ENCODE measurements around the gene ANKRD50.

- TF ChIP-seq, protein P1, sequence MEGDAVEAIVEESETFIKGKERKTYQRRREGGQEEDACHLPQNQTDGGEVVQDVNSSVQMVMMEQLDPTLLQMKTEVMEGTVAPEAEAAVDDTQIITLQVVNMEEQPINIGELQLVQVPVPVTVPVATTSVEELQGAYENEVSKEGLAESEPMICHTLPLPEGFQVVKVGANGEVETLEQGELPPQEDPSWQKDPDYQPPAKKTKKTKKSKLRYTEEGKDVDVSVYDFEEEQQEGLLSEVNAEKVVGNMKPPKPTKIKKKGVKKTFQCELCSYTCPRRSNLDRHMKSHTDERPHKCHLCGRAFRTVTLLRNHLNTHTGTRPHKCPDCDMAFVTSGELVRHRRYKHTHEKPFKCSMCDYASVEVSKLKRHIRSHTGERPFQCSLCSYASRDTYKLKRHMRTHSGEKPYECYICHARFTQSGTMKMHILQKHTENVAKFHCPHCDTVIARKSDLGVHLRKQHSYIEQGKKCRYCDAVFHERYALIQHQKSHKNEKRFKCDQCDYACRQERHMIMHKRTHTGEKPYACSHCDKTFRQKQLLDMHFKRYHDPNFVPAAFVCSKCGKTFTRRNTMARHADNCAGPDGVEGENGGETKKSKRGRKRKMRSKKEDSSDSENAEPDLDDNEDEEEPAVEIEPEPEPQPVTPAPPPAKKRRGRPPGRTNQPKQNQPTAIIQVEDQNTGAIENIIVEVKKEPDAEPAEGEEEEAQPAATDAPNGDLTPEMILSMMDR (IDR thresholded peaks at IDR 0.05; ENCODE audit: low read length): no peak
- no peak for TF ChIP-seq EZH2 (optimal IDR thresholded peaks at IDR 0.05; ENCODE audit: low read depth, low read length)
Observed at GRCh38 chr4:124633285-124633941, 79.1 kb downstream of the ANKRD50 start.
